Neural cell (in vitro differentiated cells): ENCODE measurements around the gene RIPPLY3.

Source experiments
- CTCF ChIP-seq: fragments of 450-650 bp; IDR thresholded peaks from 2 replicates; pipeline ENCODE4 v1.5.1; 2014; ENCODE audit warnings: antibody characterized with exemption, mild to moderate bottlenecking, moderate library complexity; ENCODE audit not compliant: poor library complexity, severe bottlenecking
- EZH2 ChIP-seq: fragments of 200-600, 300-800 bp; shearing (Covaris generic), sonication (generic); IDR thresholded peaks from 2 replicates; pipeline ENCODE4 v1.6.1; 2014; ENCODE audit warnings: antibody characterized with exemption, low read length, borderline replicate concordance, mild to moderate bottlenecking; ENCODE audit not compliant: insufficient read depth, poor library complexity, severe bottlenecking
- POLR2AphosphoS5 ChIP-seq: IDR thresholded peaks from 2 replicates; pipeline ENCODE4 v1.6.1; 2012
- SMC3 ChIP-seq: fragments of 450-650 bp; conservative IDR thresholded peaks from 2 replicates; pipeline ENCODE4 v1.6.1; 2014; ENCODE audit warnings: antibody characterized with exemption, mild to moderate bottlenecking, moderate library complexity; ENCODE audit not compliant: poor library complexity
- TAF1 ChIP-seq: IDR thresholded peaks from 2 replicates; pipeline ENCODE4 v1.6.1; 2012; ENCODE audit warnings: low read depth

- no peak for TF ChIP-seq CTCF
- TF ChIP-seq SMC3 = no peak
- TF ChIP-seq EZH2 = no peak
- no peak for TF ChIP-seq POLR2AphosphoS5
- TF ChIP-seq TAF1 = no peak
Observed at GRCh38 chr21:37001441-37001840, 5.1 kb upstream of the RIPPLY3 start.
